Esophagus (tissue), 2 donors: ENCODE data around the gene SKOR1. TPM values are rescaled to one million over a fixed set of nuclear protein-coding genes. Genes with fewer than 3 reads are reported as not detected.

ENCODE experiments used
- H3K27ac ChIP-seq, 2 donors: one replicate each; pipeline ENCODE4 v1.5.1; 2013; ENCODE audit warnings: low read depth in 2 of 2, mild to moderate bottlenecking in 2 of 2, inconsistent platforms in 1 of 2, low read length in 1 of 2, moderate library complexity in 1 of 2
- H3K27me3 ChIP-seq, 2 donors: one replicate each; pipeline ENCODE4 v1.6.1; 2013; ENCODE audit warnings: low read length in 2 of 2, control low read depth in 1 of 2, mild to moderate bottlenecking in 1 of 2; ENCODE audit not compliant: insufficient read depth in 2 of 2, control insufficient read depth in 1 of 2
- H3K36me3 ChIP-seq, 2 donors: one replicate each; pipeline ENCODE4 v1.6.1; 2013; ENCODE audit warnings: low read length in 1 of 2; ENCODE audit not compliant: control insufficient read depth in 2 of 2, insufficient read depth in 2 of 2
- H3K4me1 ChIP-seq, 2 donors: one replicate each; pipeline ENCODE4 v1.6.1; 2013; ENCODE audit warnings: low read length in 1 of 2; ENCODE audit not compliant: control insufficient read depth in 2 of 2, insufficient read depth in 2 of 2
- H3K4me3 ChIP-seq, 2 donors: one replicate each; pipeline ENCODE4 v1.5.1; 2013; ENCODE audit warnings: low read length in 2 of 2, mild to moderate bottlenecking in 2 of 2, low read depth in 1 of 2, moderate library complexity in 1 of 2
- H3K9me3 ChIP-seq, 2 donors: one replicate each; pipeline ENCODE4 v1.6.1; 2013; ENCODE audit warnings: mild to moderate bottlenecking in 2 of 2, low read depth in 1 of 2, low read length in 1 of 2, moderate library complexity in 1 of 2; ENCODE audit not compliant: control insufficient read depth in 2 of 2, insufficient read depth in 1 of 2
- WGBS, 2 donors: extraction: QIAGEN DNeasy Blood & Tissue Kit; methylation state at CpG; one replicate each; pipeline ENCODE4 v1.1.7; 2013; 5-methylcytosine and 5-hydroxymethylcytosine counted together
- polyA plus RNA-seq, 2 donors: library from polyadenylated mRNA; stranded (reverse); fragments of 200-250 nt; gene quantifications; one replicate each; pipeline ENCODE4 v1.2.3, GENCODE V29; 2013
- donor health status: healthy with polysubstance abuse.
- donor health status: Bipolar disorder and iron deficiency.

SKOR1 gene
- polyA plus RNA-seq, 2 donors: 0.12 to 0.16 TPM

DNA sequence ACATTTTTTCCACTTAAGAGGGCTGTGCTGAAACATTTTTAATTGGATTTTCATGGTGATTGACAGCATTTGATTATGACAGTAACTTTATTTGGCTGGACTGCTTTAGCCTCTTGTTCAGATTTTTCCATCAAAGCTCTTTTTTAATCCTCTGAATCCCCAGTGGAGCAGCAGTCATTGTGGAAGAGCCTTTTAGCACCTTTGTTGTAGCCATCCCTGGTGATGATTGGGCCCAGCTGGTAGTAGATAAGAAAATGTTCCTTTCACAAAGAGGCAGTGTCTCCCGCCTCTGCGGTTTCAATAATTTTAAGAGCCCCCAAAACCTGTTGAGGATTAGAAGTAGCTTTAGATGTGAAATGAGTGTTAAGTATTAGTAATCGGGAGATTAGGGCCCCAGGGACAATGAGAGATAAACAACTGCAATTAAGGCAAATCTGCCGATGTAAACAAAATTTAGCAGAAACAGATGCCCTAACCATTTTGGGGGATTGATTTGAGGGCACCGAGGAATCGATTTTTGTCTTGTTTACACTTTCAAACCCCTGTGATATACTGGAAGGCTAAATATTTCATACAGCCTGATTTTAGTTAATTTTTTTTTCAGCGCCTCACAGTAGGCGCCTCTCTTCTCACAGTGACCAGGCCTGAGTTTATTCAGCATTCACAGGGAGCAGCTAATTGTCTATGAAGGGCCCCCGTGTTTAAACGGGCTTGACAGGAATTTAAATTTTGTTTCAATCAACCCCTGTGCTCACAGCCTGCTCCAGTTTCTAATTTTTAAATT, 43.2 kb upstream of the SKOR1 start:
- Histone ChIP-seq H3K27me3 (no peaks in the 10 kb centered on the region), H3K9me3 (no peaks in the 10 kb centered on the region), H3K27ac (no peak overlapping the region), H3K4me3 (no peak overlapping the region), H3K36me3 (peaks cover 0 to 4% of the 10 kb centered on the region in 2 donors), H3K4me1 (no peaks in the 10 kb centered on the region)
- 77 to 79% methylated on average over 10 of the region's 10 CpGs for WGBS, 2 donors

DNA sequence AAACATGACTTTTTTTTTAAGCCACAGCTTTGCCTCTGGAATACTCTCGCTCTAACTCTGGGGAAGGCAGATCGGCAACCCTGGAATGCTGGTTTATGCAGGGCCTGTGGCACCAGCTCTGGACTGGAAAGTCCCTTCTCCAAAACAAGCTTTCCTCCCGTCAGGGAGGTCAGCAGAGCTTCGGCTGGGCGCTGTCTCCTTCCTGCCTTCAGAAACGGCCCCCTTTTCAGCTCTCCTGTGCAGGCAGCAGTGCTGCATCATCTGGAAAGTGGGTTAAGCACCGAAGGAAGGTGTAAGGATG, 42.7 kb upstream of the SKOR1 start:
- Histone ChIP-seq H3K4me1 (no peaks in the 10 kb centered on the region), H3K9me3 (no peaks in the 10 kb centered on the region), H3K27ac (no peak overlapping the region), H3K36me3 (peaks cover 0 to 4% of the 10 kb centered on the region in 2 donors), H3K4me3 (no peak overlapping the region), H3K27me3 (no peaks in the 10 kb centered on the region)
- 67 to 72% methylated on average over 7 of the region's 7 CpGs for WGBS, 2 donors

DNA sequence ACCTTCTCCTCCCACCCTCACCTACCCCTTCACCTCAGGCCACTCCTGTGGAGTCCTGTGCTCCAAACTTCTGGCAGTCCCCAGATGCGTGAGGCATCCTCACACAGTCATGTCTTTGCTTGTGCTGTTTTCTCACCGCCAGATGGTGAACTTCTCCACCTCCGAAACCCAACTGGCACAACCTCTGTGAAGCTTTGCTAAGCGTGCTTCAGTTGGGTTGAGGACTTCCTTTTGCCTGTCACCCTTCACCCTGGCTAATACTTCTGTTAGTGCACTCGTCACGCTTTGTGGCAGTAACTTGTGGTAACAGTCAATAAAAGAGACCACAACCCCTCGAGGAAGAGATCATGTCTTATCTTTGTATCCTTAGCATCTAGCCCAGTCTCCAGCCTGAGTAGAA, 42.0 kb upstream of the SKOR1 start:
- H3K27ac ChIP-seq: no peak overlapping the region
- H3K4me3 ChIP-seq: no peak overlapping the region
- H3K27me3 ChIP-seq: no peaks in the 10 kb centered on the region
- no peaks in the 10 kb centered on the region for H3K4me1 ChIP-seq
- H3K9me3 ChIP-seq: no peaks in the 10 kb centered on the region
- H3K36me3 ChIP-seq: peaks cover 0 to 4% of the 10 kb centered on the region in 2 donors
- 79 to 82% methylated on average over 7 of the region's 7 CpGs for WGBS, 2 donors

DNA sequence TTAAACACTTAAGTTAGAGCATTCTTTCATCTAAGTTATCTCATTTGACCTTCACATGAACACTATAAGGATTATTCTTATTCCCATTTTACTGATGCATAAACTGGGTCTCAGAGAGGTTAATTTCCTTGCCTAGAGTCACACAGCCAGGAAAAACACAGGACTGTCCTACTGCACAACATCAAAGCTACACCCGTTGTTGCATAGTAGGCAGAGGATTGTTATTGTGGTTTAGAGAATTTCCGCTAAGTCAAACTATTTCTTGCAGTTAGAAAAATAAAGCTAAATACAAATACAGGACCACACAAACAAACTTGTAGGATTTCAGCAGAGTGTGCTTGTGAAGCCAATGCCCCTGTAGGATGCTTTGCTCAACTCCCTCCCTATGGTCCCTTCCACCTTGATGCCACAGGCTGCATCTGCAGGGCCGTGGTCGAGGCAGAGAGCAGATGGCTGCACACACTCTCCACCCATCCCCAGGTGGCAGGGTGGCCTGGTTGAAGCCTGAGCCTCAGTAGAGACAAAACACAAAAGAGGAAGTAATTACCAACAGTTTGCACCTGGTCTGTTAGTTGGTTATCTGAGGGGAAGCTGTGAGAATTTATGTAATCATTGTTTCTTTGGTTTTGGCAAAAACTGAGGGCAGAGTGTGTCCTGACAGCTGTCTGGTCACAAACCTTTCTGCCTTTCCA, 41.1 kb upstream of the SKOR1 start:
- peaks cover 0 to 4% of the 10 kb centered on the region in 2 donors for H3K36me3 ChIP-seq
- WGBS, 2 donors: 69 to 73% methylated on average over 4 of the region's 4 CpGs
- no peaks in the 10 kb centered on the region for H3K9me3 ChIP-seq
- H3K27me3 ChIP-seq: no peaks in the 10 kb centered on the region
- H3K27ac ChIP-seq: no peak overlapping the region
- no peaks in the 10 kb centered on the region for H3K4me1 ChIP-seq
- H3K4me3 ChIP-seq: no peak overlapping the region

DNA sequence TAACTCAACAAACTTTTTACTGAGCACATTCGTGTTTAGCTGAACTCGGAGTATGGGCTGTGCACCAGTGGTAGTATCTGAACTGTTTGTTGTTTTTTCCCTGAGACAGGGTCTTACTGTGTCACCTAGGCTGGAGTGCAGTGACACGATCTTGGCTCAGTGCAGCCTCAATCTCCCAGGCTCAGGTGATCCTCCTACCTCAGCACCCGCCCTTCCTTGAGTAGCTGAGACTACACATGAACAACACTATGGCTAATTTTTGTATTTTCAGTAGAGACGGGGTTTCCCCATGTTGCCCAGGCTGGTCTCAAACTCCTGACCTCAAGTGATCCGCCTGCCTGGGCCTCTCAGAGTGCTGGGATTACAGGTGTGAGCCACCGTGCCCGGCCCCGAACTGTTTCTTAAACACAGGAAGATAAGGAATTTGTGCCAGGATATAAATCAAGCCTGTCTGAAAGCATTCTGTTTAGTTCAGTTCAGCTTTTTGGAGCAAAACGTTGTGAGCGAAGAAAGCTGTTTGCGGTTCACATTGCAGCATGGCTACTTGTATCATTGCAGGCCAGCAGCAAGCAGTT, 40.4 kb upstream of the SKOR1 start:
- 84 to 87% methylated on average over 12 of the region's 12 CpGs for WGBS, 2 donors
- Histone ChIP-seq H3K9me3 (no peaks in the 10 kb centered on the region), H3K36me3 (peaks cover 0 to 4% of the 10 kb centered on the region in 2 donors), H3K4me1 (no peaks in the 10 kb centered on the region), H3K27ac (no peak overlapping the region), H3K27me3 (no peaks in the 10 kb centered on the region), H3K4me3 (no peak overlapping the region)

- Histone ChIP-seq H3K27me3 (no peaks in the 10 kb centered on the region), H3K4me3 (no peak overlapping the region), H3K9me3 (no peaks in the 10 kb centered on the region), H3K4me1 (no peaks in the 10 kb centered on the region), H3K27ac (no peak overlapping the region), H3K36me3 (peaks cover 0 to 4% of the 10 kb centered on the region in 2 donors)
- 82 to 83% methylated on average over 5 of the region's 5 CpGs for WGBS, 2 donors
Measured at GRCh38 chr15:67785431-67785830, 39.9 kb upstream of the SKOR1 start.

GRCh38 chr15:67786646-67787045, 38.7 kb upstream of the SKOR1 start:
- WGBS, 2 donors: 98 to 100% methylated on average over 4 of the region's 4 CpGs

DNA sequence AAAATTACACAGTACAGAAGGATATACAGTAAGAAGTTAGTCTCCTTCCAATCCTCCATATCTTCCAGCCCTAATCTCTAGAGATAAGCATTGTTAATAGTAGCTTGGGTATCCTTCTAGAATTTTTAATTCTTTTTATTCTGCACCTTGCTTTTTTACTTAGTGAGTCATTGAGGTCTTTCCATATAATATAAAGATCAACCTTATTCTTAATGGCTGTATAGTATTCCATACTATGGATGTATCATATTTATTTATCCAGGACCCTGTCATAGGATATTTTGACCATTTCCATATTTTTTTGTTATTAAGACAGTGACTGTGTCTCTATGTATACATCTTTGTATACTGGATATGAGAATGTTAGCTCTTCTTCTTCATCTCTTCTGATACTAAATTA, 36.3 kb upstream of the SKOR1 start:
- no peaks in the 10 kb centered on the region for H3K27me3 ChIP-seq
- no peaks in the 10 kb centered on the region for H3K9me3 ChIP-seq
- H3K4me1 ChIP-seq: no peaks in the 10 kb centered on the region
- H3K4me3 ChIP-seq: no peak overlapping the region
- H3K36me3 ChIP-seq: no peaks in the 10 kb centered on the region
- H3K27ac ChIP-seq: no peak overlapping the region

More at GRCh38 chr15:67786646-67787045, 38.7 kb upstream of the SKOR1 start:
- Histone ChIP-seq H3K4me3 (no peak overlapping the region), H3K4me1 (no peaks in the 10 kb centered on the region), H3K9me3 (no peaks in the 10 kb centered on the region), H3K36me3 (peaks cover 0 to 4% of the 10 kb centered on the region in 2 donors), H3K27ac (no peak overlapping the region), H3K27me3 (no peaks in the 10 kb centered on the region)

GRCh38 chr15:67790610-67791319, 34.5 kb upstream of the SKOR1 start:
- 91 to 94% methylated on average over 3 of the region's 3 CpGs for WGBS, 2 donors
- Histone ChIP-seq H3K36me3 (no peaks in the 10 kb centered on the region), H3K9me3 (no peaks in the 10 kb centered on the region), H3K27ac (no peak overlapping the region), H3K4me1 (no peaks in the 10 kb centered on the region), H3K4me3 (no peak overlapping the region), H3K27me3 (no peaks in the 10 kb centered on the region)
